AG08395 (cell line): Measurements from ENCODE around the gene SCYGR5.
"Not testable (repeated sequence)": the region's sequence is repeated elsewhere in the genome, so short reads cannot be mapped to it uniquely, and the experiment has no call there.

Experiments used
- DNase-seq: peaks from one replicate; pipeline ENCODE4 v3.0.0; 2012; ENCODE audit warnings: mixed read lengths, low spot score

The SCYGR5 gene

GRCh38 chr2:227673620-227674019 lies 7.0 kb downstream of the SCYGR5 start:
- DNase-seq = not testable (repeated sequence)

- DNase-seq = no peak
Measured at GRCh38 chr2:227674485-227674884, 7.9 kb downstream of the SCYGR5 start.

GRCh38 chr2:227677928-227678327 lies 11.3 kb downstream of the SCYGR5 start:
- no peak for DNase-seq

DNA sequence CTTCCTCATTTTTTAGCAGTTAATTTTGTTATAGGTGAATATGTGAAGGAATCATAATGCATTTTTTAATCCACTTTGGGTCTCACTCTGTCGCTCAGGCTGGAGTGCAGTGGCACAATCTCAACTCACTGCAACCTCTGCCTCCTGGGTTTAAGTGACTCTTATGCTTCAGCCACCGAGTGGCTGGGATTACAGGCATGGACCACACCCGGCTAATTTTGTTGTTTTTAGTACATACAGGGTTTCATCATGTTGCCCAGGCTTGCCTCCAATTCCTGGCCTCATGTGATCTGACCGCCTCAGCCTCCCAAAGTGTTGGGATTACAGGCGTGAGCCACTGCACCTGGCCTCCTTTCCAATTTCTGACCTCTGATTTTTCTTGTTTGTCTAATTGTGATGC lies 17.7 kb downstream of the SCYGR5 start:
- no peak for DNase-seq

DNA sequence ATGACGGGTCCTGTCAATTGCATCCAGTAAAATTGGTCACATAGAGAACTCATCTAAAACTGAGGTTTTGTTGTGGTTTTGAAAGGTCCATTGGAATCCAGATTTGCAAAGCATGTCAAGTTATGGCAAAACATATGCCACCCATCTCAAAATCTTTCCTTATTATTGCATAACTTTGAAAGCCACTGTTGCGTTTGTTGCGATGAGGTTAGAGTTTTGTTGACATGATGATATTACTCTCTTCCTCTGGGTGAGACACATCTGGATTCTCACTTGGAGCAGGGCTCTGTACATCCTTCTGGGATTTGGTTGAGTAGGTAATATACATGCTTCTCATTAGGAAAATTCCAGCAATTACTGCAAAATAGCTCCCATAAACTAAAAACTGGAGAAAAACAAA lies 20.6 kb downstream of the SCYGR5 start:
- DNase-seq = no peak

- no peak for DNase-seq
Measured at GRCh38 chr2:227696990-227697679, 30.5 kb downstream of the SCYGR5 start.

DNA sequence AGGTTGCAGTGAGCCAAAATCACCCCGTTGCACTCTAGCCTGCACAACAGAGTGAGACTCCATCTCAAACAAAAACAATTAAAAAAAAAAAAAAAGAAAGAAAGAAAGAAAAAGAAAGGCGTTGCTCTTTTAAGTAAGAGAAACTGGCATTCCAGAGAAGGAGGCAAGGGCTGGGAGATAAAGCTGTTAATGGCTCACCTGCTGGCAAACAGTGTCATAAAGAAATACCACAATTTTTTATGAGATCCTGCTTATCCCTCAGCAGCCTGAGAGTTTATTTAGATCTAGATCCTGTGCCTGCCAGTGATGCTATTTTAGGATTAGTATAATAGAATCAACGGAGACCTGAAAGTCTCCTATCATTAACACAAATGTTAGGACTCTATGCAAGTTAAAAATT lies 35.0 kb downstream of the SCYGR5 start:
- DNase-seq = no peak

- peak; percentile 14 for DNase-seq
Measured at GRCh38 chr2:227703280-227703732, 36.7 kb downstream of the SCYGR5 start.

DNA sequence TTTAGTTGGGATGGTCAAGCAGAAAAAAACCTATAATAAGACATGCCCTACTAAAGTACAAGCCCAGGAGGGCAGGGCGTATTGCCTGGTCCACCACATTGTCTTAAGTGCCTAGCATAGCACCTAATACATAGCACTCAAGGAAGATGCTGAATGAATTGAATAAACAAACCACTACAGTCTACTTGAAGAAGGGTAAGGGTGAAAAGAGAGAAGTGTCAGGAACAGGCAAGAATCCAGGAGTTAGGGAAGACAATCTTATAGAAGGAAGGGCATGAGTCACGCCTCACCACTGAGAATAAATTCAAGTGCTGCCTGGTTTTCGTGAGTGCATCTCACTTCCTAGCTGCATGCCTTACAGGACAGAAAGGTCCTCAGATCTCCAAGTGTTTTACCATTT lies 37.4 kb downstream of the SCYGR5 start:
- peak; percentile 3 for DNase-seq

DNA sequence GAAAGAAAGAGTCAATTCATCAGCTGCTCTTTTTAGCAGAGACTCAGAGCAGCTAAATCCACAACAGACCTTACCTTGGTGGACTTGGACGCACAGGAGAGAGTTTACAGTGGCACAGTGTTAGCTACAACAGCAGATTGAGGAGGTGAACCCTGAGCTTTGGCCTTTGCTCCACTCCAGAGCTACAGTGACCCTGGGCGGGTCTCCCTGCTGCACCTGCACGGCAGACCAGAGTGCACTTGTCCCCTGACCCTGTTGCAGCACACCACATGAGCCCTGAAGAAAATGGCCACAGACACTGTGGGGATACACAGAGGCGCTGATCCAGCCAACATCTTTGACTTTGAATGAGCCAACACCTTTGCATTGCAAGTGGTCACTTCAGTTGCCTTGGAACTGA lies 40.3 kb downstream of the SCYGR5 start:
- DNase-seq = no peak

- DNase-seq = no peak
Measured at GRCh38 chr2:227707390-227707789, 40.8 kb downstream of the SCYGR5 start.

GRCh38 chr2:227710986-227711385 lies 44.4 kb downstream of the SCYGR5 start:
- no peak for DNase-seq

GRCh38 chr2:227713291-227713690 lies 46.7 kb downstream of the SCYGR5 start:
- DNase-seq = no peak

GRCh38 chr2:227716501-227716900 lies 49.9 kb downstream of the SCYGR5 start:
- no peak for DNase-seq
